ENCODE results near the gene ZFYVE28. TPM values are rescaled to one million over a fixed set of nuclear protein-coding genes. Genes with fewer than 3 reads are reported as not detected.
"Not testable (repeated sequence)": the region's sequence is repeated elsewhere in the genome, so short reads cannot be mapped to it uniquely, and the experiment has no call there.

Gene ZFYVE28
- total RNA-seq: 10 to 100 TPM; 12.3 to 14.1 (median 13.9) TPM

DNA sequence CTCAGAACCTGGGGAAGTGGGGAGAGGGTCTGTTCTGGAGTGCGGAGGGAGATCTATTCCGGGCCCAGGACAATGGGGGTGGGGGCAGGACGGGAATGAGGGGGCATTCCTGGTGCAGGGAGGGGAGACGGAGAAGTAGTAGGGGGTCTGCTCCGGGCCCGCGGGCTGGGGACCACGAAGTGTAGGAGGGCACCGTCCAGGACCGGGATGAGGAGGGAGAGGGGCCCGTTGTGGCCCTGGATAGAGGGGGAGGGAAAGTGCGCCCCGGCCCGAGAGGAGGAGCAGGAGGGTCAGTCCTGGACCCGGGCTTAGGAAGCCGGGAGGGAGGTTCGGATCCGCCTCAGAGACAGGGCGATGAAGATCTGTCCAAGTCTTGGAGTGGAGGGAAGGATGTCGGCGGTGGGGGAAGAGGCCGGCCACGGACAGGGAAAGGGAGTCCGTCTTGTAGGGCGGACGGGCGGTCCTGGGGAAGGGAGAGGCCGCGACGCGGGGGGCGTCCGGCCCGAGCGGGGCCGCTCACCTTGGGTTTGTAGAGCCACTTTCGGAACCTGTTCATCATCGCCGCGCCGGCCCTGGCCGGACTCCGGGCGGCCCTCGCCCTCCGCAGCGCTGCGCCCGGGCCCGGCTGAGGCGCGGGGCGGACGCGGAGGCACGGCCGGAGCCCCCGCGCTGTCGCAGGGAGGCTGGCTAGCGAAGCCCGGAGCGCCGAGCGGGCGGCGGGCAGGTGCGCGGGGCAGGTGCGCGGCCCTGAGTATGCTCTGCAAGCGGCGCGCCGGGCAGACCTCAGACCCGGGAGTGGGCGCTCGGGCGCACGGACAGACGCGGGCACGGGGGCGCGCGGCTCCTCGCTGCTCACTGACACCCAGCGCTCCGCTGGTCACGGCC is at the start of gene ZFYVE28:
Gene ZFYVE28 (minus strand): TSS at position 881 of the 885 bp plus-strand sequence. CDS start 322 bp downstream, at position 559.
- no peak for TF ChIP-seq POLR2AphosphoS5 (IDR thresholded peaks at IDR 0.05)
- TF ChIP-seq POLR2A (IDR thresholded peaks at IDR 0.05): no peak
- TF ChIP-seq, protein P1, sequence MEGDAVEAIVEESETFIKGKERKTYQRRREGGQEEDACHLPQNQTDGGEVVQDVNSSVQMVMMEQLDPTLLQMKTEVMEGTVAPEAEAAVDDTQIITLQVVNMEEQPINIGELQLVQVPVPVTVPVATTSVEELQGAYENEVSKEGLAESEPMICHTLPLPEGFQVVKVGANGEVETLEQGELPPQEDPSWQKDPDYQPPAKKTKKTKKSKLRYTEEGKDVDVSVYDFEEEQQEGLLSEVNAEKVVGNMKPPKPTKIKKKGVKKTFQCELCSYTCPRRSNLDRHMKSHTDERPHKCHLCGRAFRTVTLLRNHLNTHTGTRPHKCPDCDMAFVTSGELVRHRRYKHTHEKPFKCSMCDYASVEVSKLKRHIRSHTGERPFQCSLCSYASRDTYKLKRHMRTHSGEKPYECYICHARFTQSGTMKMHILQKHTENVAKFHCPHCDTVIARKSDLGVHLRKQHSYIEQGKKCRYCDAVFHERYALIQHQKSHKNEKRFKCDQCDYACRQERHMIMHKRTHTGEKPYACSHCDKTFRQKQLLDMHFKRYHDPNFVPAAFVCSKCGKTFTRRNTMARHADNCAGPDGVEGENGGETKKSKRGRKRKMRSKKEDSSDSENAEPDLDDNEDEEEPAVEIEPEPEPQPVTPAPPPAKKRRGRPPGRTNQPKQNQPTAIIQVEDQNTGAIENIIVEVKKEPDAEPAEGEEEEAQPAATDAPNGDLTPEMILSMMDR (IDR thresholded peaks at IDR 0.05): no peak
- H3K27ac ChIP-seq: peak within 1 kb of the TSS; percentile 41 to 75
- DNase-seq (ENCODE audit: low spot score in 2 of 2): no peak
- intact Hi-C loops (cut with DNase I; ENCODE audit: low total_unique reads): loop anchor here (10.0 kb wide), 1 partner anchor 163 kb away; no protein-coding TSS in a partner anchor
- no peaks in the 10 kb centered on the region for H3K9me3 ChIP-seq
- no peaks in the 10 kb centered on the region for H3K36me3 ChIP-seq
- H3K4me3 ChIP-seq: peak within 1 kb of the TSS; percentile 52 to 90 (median 67)
- peaks cover 0 to 4% of the 10 kb centered on the region in 2 donors for H3K4me1 ChIP-seq
- peaks cover 0 to 53% of the 10 kb centered on the region in 2 donors for H3K27me3 ChIP-seq

DNA sequence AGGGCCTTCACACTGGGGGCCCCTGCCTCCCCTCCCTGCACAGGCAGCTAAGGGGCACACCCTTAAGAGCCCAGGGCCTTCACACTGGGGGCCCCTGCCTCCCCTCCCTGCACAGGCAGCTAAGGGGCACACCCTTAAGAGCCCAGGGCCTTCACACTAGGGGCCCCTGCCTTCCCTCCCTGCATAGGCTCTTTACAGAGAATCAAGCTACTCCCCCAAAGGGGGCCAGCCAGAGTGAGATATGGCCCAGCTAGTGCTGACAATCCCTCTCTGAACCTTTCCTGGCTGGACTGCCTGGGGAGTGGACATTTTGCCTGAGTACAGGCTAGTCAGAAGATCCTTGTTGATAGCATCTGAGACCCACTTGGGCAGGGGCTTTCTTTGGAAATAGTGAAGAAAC is 47.1 kb upstream of the ZFYVE28 start:
- intact Hi-C loops (cut with DNase I; ENCODE audit: low total_unique reads); H3K4me1 ChIP-seq; H3K4me3 ChIP-seq; H3K27ac ChIP-seq; H3K27me3 ChIP-seq; H3K9me3 ChIP-seq; H3K36me3 ChIP-seq; DNase-seq (ENCODE audit: low spot score in 2 of 2): not testable (repeated sequence)

DNA sequence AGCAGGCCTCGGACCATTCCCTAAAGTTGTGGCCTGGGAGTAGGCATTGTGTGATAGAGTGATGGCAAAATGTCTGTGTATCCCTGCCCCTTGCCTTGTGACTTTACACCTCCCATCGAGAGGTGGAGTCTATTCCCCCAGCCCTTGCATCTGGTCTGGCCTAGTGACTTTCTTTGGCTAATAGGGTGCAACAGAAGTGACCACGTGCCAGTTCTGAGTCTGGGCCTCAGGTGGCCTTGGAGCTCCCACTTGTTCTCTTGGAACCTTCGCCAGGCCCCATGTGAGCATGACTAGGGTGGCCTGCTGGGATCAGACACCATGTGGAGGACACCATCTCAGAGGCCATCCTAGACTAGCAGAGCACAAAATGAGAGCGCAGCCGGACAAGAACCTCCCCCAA is 46.6 kb upstream of the ZFYVE28 start:
- no peaks in the 10 kb centered on the region for H3K9me3 ChIP-seq
- H3K27ac ChIP-seq: no peak overlapping the region
- intact Hi-C loops (cut with DNase I; ENCODE audit: low total_unique reads): no loop called here
- no peaks in the 10 kb centered on the region for H3K36me3 ChIP-seq
- DNase-seq (ENCODE audit: low spot score in 2 of 2): no peak
- TF ChIP-seq POLR2AphosphoS5 (IDR thresholded peaks at IDR 0.05) (no peak), POLR2A (IDR thresholded peaks at IDR 0.05) (no peak)
- TF ChIP-seq, protein P1 (IDR thresholded peaks at IDR 0.05): no peak
- no peaks in the 10 kb centered on the region for H3K27me3 ChIP-seq
- no peak overlapping the region for H3K4me3 ChIP-seq
- H3K4me1 ChIP-seq: peaks cover 3 to 9% of the 10 kb centered on the region in 2 donors

DNA sequence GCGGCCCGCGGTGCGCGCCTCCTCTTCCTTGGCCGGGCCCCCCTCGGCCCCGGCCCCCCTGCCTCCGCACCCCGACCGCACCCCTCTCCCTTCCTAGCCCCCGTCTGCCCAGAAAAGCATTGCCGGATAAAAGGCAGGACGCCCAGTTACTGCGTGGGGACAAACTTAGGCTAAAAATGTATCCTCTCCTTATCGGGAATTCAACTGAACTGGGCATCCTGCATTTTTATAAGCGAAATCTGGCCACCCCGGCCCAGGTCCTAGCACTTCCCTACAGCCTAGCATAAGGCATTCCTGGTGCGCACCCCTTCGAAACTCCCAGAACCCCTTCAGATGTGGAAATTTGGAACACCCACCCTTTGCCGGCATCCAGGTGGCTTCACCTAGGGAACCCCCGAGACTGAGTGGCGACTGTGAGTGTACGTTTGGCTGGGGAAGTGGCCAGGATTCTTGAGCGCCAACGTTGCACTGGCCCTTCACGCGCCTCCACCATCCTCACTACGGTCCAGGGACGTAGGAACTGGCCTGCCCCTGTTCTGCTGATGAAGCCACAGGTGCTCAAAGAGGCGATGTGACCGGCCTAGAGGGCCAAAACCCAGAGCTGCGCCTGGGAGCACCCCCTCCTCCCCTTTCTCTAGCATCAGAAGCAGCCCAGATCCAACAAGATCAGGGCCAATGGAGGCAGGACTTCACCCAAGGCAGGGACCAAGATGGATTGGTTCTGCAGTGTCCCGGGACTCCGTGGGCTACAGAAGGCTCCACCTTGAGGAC is 44.7 kb upstream of the ZFYVE28 start:
- TF ChIP-seq POLR2AphosphoS5 (IDR thresholded peaks at IDR 0.05): no peak
- TF ChIP-seq, protein P1 (IDR thresholded peaks at IDR 0.05): no peak
- no peak for DNase-seq (ENCODE audit: low spot score in 2 of 2)
- H3K9me3 ChIP-seq: no peaks in the 10 kb centered on the region
- no peaks in the 10 kb centered on the region for H3K36me3 ChIP-seq
- H3K4me3 ChIP-seq: peak overlapping the region; percentile 44 to 70 (median 60)
- no peak overlapping the region for H3K27ac ChIP-seq
- peaks cover 3 to 9% of the 10 kb centered on the region in 2 donors for H3K4me1 ChIP-seq
- H3K27me3 ChIP-seq: no peaks in the 10 kb centered on the region
- intact Hi-C loops (cut with DNase I; ENCODE audit: low total_unique reads): no loop called here

DNA sequence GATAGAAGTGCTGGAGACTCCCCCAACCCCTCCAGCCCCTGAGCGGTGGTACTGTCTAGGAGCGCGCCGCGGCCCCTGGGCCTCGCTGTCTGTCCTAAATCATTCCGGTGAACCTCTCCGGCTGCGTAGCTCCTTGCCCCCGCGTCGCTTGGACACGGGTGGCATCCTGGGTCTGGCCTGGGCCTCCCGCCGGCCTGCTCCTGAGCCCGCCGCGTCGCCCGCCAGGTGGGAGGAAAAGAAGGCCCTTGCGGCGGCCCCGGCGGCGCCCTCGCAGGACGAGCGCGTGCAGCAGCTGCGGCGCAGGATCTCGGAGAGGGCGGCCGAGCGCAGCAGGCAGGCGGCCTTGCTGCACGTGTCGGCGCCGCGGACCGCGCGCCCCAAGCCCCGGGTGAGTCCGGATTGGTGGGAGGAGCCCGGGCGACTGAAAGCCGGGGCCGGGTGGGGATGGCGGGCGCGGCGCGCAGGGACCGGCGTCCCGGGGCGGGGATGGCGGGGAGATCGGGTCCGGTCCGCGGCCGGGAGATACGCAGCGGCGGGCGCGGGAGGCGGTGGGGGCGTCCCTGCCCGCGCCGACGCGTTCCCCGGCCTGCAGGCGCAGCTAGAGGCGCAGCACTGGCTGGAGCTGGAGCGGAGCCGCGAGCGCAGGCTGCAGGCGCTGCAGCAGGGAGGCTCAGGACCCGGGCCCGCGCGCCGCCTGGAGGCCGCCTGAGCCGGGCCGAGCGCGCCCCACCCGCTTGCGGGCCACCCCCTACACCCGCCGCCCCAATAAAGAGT is 44.0 kb upstream of the ZFYVE28 start:
- Histone ChIP-seq H3K27ac (no peak overlapping the region), H3K4me1 (peaks cover 0 to 5% of the 10 kb centered on the region in 2 donors), H3K27me3 (no peaks in the 10 kb centered on the region), H3K4me3 (peak overlapping the region; percentile 44 to 70 (median 60)), H3K9me3 (no peaks in the 10 kb centered on the region), H3K36me3 (no peaks in the 10 kb centered on the region)
- peak in 1 of 2 donors; percentile 19 for DNase-seq (ENCODE audit: low spot score in 2 of 2)
- no peak for TF ChIP-seq POLR2A (IDR thresholded peaks at IDR 0.05)
- TF ChIP-seq, protein P1 (IDR thresholded peaks at IDR 0.05): peak in 1 of 3 donors; percentile 32
- intact Hi-C loops (cut with DNase I; ENCODE audit: low total_unique reads): no loop called here
